Natural killer cell treated with Interleukin-12 subunit alpha and Interleukin-12 subunit beta and Interleukin-15 and Interleukin-18, amount 100 ng/mL, for 72 hours (primary cell): ENCODE results near the gene PTPN2. TPM values are rescaled to one million over a fixed set of nuclear protein-coding genes. Genes with fewer than 3 reads are reported as not detected.
"Not testable (repeated sequence)": the region's sequence is repeated elsewhere in the genome, so short reads cannot be mapped to it uniquely, and the experiment has no call there.

Experiments
- ATAC-seq, 2 donors: fragments of 150-1000 bp; cut with Tn5 transposase in 1 of 2; sonication (Bioruptor Pico), chemical (Tn5 transposase) in 1 of 2; 2 replicates each; pipeline ENCODE4 v1.10.0; 2021
- DNase-seq: peaks from one replicate; pipeline ENCODE4 v3.0.0; 2022; ENCODE audit warnings: low spot score
- H3K27ac Mint-ChIP-seq, 2 donors: 1 replicate in 1 of 2; 2 replicates in 1 of 2; pipeline ENCODE4 v1.8.0; 2022; ENCODE audit warnings: mixed read lengths in 2 of 2, mild to moderate bottlenecking in 1 of 2, moderate library complexity in 1 of 2
- H3K27me3 Mint-ChIP-seq, 2 donors: 1 replicate in 1 of 2; 2 replicates in 1 of 2; pipeline ENCODE4 v1.8.0; 2022; ENCODE audit warnings: mixed read lengths in 2 of 2
- H3K36me3 Mint-ChIP-seq: one replicate; pipeline ENCODE4 v1.8.0; 2022; ENCODE audit warnings: mixed read lengths
- H3K4me1 Mint-ChIP-seq, 2 donors: 1 replicate in 1 of 2; 2 replicates in 1 of 2; pipeline ENCODE4 v1.8.0; 2022; ENCODE audit warnings: low read depth in 2 of 2, mixed read lengths in 2 of 2, mild to moderate bottlenecking in 1 of 2
- H3K4me3 Mint-ChIP-seq: one replicate; pipeline ENCODE4 v1.8.0; 2022; ENCODE audit warnings: mixed read lengths
- H3K9me3 Mint-ChIP-seq: 2 replicates; pipeline ENCODE4 v1.8.0; 2022; ENCODE audit warnings: mixed read lengths
- total RNA-seq, 2 donors: library from RNA; stranded (reverse); gene quantifications; one replicate each; pipeline ENCODE4 v1.2.3, GENCODE V29; 2022

Gene PTPN2
- total RNA-seq, 2 donors from 2014 or later, result 151 to 156 TPM

DNA sequence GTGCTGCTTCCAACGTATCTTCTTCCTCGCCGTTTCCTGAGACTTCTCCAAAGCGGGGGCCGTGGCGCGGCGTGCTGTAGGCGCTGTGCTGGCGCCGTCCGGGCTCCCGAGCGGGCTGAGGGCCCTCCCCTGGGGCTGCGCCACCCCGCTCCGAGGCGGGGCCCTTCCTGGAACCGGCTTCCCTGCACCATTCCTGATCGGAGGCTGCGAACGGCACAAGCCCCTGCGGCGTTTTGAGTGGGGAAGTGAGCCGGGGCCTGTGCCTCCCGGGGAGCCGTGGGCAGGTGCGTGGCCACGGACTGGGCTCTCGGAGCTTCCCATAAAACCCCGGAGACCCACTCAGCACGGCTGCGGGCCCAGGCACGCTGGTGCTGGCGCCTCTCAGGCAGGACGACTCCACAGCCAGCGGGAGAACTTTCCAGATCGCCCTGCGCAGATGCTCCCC lies 106.5 kb downstream of the PTPN2 start:
- Mint-ChIP-seq H3K27ac (no peak overlapping the region), H3K4me1 (peaks cover 20 to 26% of the 10 kb centered on the region in 2 donors), H3K36me3 (peaks cover 21% of the 10 kb centered on the region), H3K9me3 (peaks cover 3% of the 10 kb centered on the region), H3K27me3 (no peaks in the 10 kb centered on the region), H3K4me3 (no peak overlapping the region)
- ATAC-seq (no peak), DNase-seq (no peak)

DNA sequence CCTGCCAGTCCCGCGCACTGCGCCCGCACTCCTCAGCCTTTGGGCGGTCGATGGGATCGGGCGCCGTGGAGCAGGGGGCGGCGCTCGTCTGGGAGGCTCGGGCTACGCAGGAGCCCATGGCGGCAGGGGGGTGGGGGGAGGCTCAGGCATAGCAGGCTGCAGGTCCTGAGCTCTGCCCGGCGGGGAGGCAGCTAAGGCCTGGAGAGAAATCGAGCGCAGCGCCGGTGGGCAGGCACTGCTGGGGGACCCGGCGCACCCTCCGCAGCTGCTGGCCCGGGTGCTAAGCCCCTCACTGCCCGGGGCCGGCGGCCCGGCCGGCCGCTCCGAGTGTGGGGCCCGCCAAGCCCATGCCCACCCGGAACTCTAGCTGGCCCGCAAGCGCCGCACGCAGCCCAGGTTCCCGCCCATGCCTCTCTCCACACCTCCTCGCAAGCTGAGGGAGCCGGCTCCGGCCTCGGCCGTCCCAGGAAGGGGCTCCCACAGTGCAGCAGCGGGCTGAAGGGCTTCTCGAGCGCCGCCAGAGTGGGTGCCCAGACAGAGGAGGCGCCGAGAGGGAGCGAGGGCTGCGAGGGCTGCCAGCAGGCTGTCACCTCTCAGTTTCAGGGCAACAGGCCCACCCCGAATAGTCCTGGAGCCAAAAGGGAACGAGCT lies 107.1 kb downstream of the PTPN2 start:
- ATAC-seq (no peak), DNase-seq (no peak)
- H3K9me3 Mint-ChIP-seq, result peaks cover 3% of the 10 kb centered on the region
- H3K4me3 Mint-ChIP-seq, result no peak overlapping the region
- peaks cover 17 to 26% of the 10 kb centered on the region in 2 donors for H3K4me1 Mint-ChIP-seq
- H3K27ac Mint-ChIP-seq, result no peak overlapping the region
- no peaks in the 10 kb centered on the region for H3K27me3 Mint-ChIP-seq
- H3K36me3 Mint-ChIP-seq, result peaks cover 21% of the 10 kb centered on the region

DNA sequence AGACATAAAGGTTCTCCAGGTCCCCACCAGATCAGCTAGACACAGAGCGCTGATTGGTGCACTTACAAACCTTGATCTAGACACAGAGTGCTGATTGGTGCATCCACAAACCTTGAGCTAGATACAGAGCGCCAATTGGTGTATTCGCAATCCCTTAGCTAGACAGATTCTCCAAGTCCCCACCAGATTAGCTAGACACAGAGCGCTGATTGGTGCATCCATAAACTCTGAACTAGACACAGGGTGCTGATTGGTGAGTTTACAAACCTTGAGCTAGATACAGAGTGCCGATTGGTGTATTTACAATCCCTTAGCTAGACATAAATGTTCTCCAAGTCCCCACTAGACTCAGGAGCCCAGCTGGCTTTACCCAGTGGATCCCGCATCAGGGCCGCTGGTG lies 107.6 kb downstream of the PTPN2 start:
- Mint-ChIP-seq H3K4me1 (peaks cover 14 to 26% of the 10 kb centered on the region in 2 donors), H3K4me3 (peak overlapping the region; percentile 98), H3K27ac (peak overlapping the region; percentile 91), H3K36me3 (peaks cover 21% of the 10 kb centered on the region)
- not testable (repeated sequence) for ATAC-seq, H3K27me3 Mint-ChIP-seq, H3K9me3 Mint-ChIP-seq, DNase-seq

DNA sequence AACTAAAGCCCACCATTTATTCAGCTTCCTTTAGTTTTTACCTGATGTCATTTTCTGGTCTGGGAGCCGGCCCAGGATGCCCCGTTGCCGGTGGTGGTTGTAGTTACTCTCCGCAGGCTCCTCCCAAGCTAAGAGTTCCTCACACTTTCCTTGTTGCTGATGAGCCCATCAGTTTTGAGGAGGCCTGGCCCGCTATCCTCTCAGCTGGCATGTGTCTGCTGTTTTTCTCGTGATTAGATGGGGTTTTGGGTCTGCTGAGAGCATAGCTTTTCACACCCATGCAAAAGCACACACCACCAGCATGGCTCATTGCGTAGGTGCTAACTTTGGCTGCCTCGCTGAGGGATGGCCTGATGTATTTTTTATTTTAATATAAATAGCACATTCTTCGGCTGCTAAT lies 109.1 kb downstream of the PTPN2 start:
- Mint-ChIP-seq H3K27ac (peak overlapping the region; percentile 91), H3K4me1 (peaks cover 19 to 31% of the 10 kb centered on the region in 2 donors), H3K9me3 (peaks cover 3% of the 10 kb centered on the region), H3K4me3 (peak overlapping the region; percentile 98), H3K36me3 (peaks cover 21% of the 10 kb centered on the region), H3K27me3 (no peaks in the 10 kb centered on the region)
- ATAC-seq (peak; percentile 58 to 74), DNase-seq (no peak)

DNA sequence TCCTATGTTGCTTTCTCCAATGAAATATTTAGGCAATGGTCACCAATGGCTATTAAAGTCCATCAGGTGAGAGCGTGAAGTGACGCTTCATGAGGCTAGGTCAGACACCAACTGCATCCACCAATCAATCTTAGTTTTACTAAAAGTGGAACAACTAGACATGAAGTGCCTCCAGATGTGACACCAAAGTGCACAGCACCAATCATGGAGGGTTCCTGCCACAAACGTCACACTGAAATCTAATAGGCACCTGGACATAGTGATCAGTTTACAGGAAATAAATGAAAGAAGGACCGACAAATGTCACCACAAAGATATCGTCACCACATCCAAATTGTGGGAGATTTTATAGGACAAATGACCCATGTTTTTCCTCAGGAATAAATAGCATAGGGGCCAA lies 110.7 kb downstream of the PTPN2 start:
- Mint-ChIP-seq H3K27ac (peak overlapping the region; percentile 23 to 35), H3K4me3 (peak overlapping the region; percentile 77), H3K36me3 (peaks cover 21% of the 10 kb centered on the region), H3K27me3 (no peaks in the 10 kb centered on the region), H3K9me3 (peaks cover 3% of the 10 kb centered on the region), H3K4me1 (peaks cover 27 to 31% of the 10 kb centered on the region in 2 donors)
- ATAC-seq, result no peak
- no peak for DNase-seq

DNA sequence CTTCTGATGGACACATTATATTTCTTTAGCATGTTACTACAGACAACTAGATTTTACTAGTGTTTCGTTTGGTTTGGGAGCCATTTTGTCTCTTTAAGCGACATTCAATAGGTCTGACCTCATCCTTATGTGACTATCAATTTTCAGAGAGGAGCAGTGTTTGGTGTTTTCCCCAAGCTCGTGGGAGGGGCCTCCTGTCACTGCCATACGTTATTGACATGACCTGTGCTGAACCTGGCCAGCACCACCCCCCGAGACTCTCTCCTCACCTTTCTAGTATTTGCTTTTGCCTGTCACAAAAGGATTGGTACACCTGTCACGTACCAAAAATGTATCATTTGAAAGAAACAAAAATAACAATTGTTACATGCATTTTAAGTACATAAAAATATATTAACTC lies 111.9 kb downstream of the PTPN2 start:
- H3K4me3 Mint-ChIP-seq, result no peak overlapping the region
- peaks cover 31 to 32% of the 10 kb centered on the region in 2 donors for H3K4me1 Mint-ChIP-seq
- ATAC-seq, result no peak

DNA sequence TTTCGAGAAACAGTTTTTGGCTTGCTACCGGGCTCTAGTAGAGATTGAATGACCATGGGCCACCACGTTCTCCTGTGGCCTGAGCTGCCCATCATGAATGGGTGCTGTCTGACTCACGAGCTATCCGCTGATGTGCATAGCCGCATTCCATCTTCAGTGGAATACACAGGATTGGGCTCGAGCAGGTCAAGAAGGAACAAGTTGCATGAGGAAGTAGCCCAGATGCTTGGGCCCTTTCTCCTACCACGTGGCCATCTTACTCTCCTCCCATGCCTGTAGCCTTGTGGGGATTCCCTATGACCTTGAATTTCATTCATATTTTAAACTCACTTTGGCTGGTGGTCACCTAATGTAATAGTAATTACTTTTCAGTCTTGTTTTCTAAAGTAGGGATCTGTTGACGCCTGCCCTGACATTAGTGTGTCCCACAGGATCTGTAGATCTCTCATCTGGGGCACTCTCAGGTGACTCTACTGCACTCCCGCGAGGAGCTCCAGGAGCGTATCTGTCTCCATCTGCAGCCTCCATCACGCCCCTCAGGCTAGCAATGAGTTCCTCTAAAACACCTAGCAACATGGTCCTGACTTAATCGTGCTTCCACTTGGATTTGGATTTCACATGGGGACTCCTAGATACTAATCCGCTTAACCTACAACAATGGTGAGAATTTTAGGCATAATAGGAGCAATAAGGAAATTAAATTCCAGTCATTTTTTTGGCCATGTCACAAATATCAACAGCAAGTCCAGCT lies 113.4 kb downstream of the PTPN2 start:
- H3K4me1 Mint-ChIP-seq, result peaks cover 24 to 25% of the 10 kb centered on the region in 2 donors
- no peaks in the 10 kb centered on the region for H3K27me3 Mint-ChIP-seq
- DNase-seq, result no peak
- ATAC-seq, result no peak
- H3K4me3 Mint-ChIP-seq, result peak overlapping the region; percentile 36
- peak overlapping the region in 1 of 2 donors; percentile 47 for H3K27ac Mint-ChIP-seq
- no peaks in the 10 kb centered on the region for H3K9me3 Mint-ChIP-seq
- H3K36me3 Mint-ChIP-seq, result peaks cover 14% of the 10 kb centered on the region

More for the DNA sequence above, 111.9 kb downstream of the PTPN2 start:
- Mint-ChIP-seq H3K36me3 (peaks cover 21% of the 10 kb centered on the region), H3K27ac (no peak overlapping the region), H3K27me3 (no peaks in the 10 kb centered on the region), H3K9me3 (peaks cover 3% of the 10 kb centered on the region)
- no peak for DNase-seq

DNA sequence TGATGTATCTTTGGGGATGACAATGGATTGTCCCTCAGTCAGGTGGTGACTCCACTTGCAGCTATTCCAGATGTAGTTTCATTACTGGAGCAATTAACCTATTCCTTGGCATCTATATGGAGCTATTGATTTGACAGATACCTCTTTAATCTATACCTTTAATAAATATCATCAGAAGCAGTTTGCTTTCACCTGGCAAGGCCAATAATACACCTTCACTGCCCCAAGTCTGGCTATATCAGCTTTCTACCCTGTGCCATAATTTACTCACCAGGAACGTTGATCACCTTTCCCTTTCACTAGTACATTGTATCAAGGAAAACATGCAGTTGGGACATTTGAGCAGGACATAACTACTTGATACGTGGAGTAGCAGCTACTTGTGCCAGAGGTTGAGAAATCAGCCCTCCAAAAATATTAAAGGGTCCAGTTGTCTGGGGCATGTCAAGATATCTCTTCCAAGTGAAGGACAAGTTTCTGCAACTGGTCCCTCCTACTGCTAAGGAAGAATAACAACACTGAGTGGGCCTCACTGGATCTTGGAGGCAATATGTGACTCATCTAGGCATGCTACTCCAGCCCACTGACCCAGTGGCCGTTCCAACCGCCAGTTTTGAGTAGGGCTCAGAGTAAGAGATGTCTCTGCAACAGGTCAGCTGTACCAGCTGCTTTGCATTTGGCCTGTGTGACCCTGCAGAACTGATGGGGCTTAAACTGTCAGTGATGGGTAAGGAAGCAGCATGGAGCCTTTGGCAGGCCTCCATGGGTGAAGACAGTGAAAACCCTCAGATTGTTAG lies 114.2 kb downstream of the PTPN2 start:
- Mint-ChIP-seq H3K36me3 (peaks cover 10% of the 10 kb centered on the region), H3K4me1 (peaks cover 20% of the 10 kb centered on the region in 2 donors), H3K9me3 (no peaks in the 10 kb centered on the region), H3K27ac (peak overlapping the region in 1 of 2 donors; percentile 47), H3K4me3 (no peak overlapping the region), H3K27me3 (no peaks in the 10 kb centered on the region)
- ATAC-seq (no peak), DNase-seq (no peak)

DNA sequence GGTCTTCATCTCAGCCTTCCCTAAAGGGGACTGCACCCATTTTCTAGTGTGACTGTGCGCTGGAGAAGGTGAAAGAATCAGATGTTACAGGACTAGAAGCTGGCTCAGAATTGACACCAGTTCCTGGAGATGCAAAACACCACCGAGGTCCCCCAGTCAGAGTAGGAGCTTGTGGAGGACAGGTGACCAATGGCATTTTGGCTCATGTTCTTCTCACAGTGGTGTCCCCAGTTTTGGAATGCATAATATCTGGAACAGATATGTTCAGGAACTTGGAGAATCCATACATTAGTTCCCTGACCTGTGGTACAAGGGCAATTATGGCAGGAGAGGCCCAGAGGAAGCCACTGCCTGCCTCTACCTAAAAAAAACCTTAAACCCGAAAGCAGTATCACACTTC lies 114.9 kb downstream of the PTPN2 start:
- Mint-ChIP-seq H3K4me3 (no peak overlapping the region), H3K27ac (peak overlapping the region in 1 of 2 donors; percentile 51), H3K4me1 (peaks cover 16 to 17% of the 10 kb centered on the region in 2 donors), H3K27me3 (no peaks in the 10 kb centered on the region), H3K9me3 (no peaks in the 10 kb centered on the region), H3K36me3 (peaks cover 7% of the 10 kb centered on the region)
- DNase-seq (no peak), ATAC-seq (no peak)

DNA sequence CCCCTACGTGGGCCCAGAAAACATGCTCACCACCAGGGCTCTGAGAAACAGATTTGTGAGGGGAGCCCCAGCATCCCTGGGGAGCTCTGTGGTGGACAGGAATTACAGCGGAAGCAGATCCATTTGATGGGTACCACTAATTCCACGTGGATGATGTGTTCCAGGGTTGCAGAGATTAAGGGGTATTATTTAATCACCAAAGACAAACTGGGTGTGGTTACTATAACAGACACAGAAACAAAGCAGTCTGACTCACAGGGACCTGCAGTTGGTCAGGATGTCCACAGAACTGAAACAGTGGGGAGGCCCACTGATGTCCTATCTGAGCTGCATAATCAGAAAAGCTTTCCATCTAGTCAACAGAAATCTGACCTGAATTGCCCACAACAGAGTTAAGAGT lies 115.4 kb downstream of the PTPN2 start:
- ATAC-seq, result peak in 1 of 2 donors; percentile 45
- Mint-ChIP-seq H3K9me3 (no peaks in the 10 kb centered on the region), H3K4me3 (no peak overlapping the region), H3K27ac (peak overlapping the region in 1 of 2 donors; percentile 51), H3K36me3 (peaks cover 6% of the 10 kb centered on the region), H3K4me1 (peaks cover 12 to 17% of the 10 kb centered on the region in 2 donors), H3K27me3 (no peaks in the 10 kb centered on the region)
- no peak for DNase-seq

DNA sequence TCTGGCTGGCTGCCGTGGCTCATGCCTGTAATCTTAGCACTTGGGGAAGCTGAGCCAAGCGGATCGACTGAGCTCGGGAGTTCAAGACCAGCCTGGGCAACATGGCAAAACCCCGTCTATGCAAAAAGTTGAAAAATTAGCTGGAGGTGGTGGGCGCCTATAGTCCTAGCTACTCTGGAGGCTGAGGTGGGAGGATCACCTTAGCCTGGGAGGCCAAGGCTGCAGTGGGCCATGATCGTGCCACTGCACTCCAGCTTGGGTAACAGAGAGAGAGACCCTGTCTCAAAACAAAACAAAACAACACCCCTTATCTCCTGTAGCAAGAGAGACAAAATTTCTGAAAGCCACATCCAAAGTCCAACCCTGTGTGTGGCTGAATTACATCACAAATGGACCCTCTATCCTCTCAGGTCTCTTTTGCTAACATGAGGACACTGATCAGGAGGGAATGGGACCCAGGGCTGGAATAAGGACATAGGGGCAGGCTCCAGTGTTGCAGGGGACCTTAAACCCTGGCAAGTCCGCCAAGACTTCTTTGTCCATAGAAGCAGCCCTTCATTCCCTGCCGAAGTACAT lies 116.4 kb downstream of the PTPN2 start:
- ATAC-seq, result no peak
- Mint-ChIP-seq H3K4me3 (no peak overlapping the region), H3K9me3 (no peaks in the 10 kb centered on the region), H3K4me1 (peaks cover 5 to 17% of the 10 kb centered on the region in 2 donors), H3K27me3 (no peaks in the 10 kb centered on the region), H3K36me3 (no peaks in the 10 kb centered on the region), H3K27ac (no peak overlapping the region)
- DNase-seq, result peak; percentile 12

DNA sequence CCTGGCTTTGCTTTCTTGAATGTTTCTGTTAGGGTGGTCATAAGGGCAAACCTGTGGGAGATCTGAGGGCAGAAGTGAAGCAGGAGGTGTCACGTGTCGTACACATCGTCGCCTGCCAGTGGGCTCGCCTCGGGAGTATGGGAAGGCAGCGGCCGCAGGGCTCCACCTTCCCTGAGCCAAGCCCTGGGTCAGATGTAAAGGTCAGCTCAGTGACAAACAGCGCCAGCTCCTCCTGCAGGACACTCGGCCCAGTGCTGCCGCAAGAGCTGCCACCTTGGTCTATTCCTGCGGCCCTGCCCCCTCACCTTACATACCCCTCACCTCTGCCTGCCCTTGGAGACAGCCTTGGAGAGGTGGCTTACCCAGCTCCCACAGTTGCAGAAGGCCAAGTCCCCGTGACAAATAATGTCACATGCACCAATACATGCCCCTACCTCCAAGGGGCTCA lies 117.0 kb downstream of the PTPN2 start:
- peaks cover 5 to 17% of the 10 kb centered on the region in 2 donors for H3K4me1 Mint-ChIP-seq
- no peaks in the 10 kb centered on the region for H3K27me3 Mint-ChIP-seq
- H3K36me3 Mint-ChIP-seq, result no peaks in the 10 kb centered on the region
- no peak overlapping the region for H3K4me3 Mint-ChIP-seq
- ATAC-seq, result no peak
- DNase-seq, result peak; percentile 31
- no peak overlapping the region for H3K27ac Mint-ChIP-seq
- H3K9me3 Mint-ChIP-seq, result no peaks in the 10 kb centered on the region

DNA sequence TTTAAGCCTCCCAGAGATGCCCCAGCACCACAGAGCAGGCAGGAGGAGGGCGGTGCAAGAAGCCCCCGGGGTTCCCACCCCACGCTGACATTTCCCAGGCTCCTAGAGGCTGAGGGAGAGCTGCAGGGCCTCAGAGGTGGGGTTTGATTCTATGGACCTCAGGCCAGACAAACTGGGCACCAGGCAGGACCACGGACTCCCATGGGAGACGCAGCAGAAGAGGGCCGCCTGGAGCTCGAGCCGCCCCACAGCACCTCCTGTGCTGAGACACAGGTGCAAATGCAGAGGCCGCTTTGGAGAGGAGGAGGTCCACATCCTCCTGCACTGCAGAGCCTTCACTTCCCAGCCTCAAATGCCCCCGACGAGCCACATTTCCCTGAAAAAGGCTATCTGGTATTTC lies 118.5 kb downstream of the PTPN2 start:
- no peaks in the 10 kb centered on the region for H3K27me3 Mint-ChIP-seq
- no peaks in the 10 kb centered on the region for H3K9me3 Mint-ChIP-seq
- no peak for ATAC-seq
- H3K4me3 Mint-ChIP-seq, result no peak overlapping the region
- no peaks in the 10 kb centered on the region for H3K36me3 Mint-ChIP-seq
- H3K27ac Mint-ChIP-seq, result no peak overlapping the region
- H3K4me1 Mint-ChIP-seq, result peaks cover under 1 to 14% of the 10 kb centered on the region in 2 donors
- no peak for DNase-seq
